ENCODE results near the gene HLA-B. TPM values are rescaled to one million over a fixed set of nuclear protein-coding genes. Genes with fewer than 3 reads are reported as not detected.

Gene HLA-B
- 68.6 and 70.7 TPM in 2 replicates for total RNA-seq (2021)
- long read RNA-seq, transcript HLA-B-249 (8 exons, 1,547 nt), result major isoform, 264 of 290 reads
- long read RNA-seq, partial matches to known transcripts, result 14 of 290 reads
- long read RNA-seq, other reads (novel, unspliced or antisense), result 12 of 290 reads

GRCh38 chr6:31356946-31357466, at the start of gene HLA-B:
Gene HLA-B (minus strand): TSS chr6:31357179. CDS start chr6:31357158, 21 bp downstream.
- H3K9me3 ChIP-seq (ENCODE audit: control insufficient read depth, low read depth, low read length), result no peaks in the 10 kb centered on the region
- no peak within 1 kb of the TSS for H3T11ph ChIP-seq (ENCODE audit: low read length)
- H3K27ac Mint-ChIP-seq, result no peak within 1 kb of the TSS
- H3K4me1 Mint-ChIP-seq, result peaks cover 4 to 8% of the 10 kb centered on the region in 2 experiments
- H3K9me3 Mint-ChIP-seq, result peaks cover 2 to 3% of the 10 kb centered on the region in 2 experiments; a peak in 4 of 5 replicates
- H2BK5ac ChIP-seq (ENCODE audit: insufficient read length, low read length), result no peak within 1 kb of the TSS
- no peak within 1 kb of the TSS for H3K27ac ChIP-seq (ENCODE audit: insufficient read length, low read depth, low read length)
- no peak within 1 kb of the TSS for H4K91ac ChIP-seq (ENCODE audit: insufficient read length, low read depth, low read length)
- peaks cover 6 to 18% (median 12%) of the 10 kb centered on the region in 3 experiments for H3K36me3 Mint-ChIP-seq (ENCODE audit: insufficient read depth in 1 of 3, low read depth in 3 of 3)
- H3K79me1 ChIP-seq (ENCODE audit: insufficient read depth, low read depth, low read length, poor library complexity, severe bottlenecking), result no peaks in the 10 kb centered on the region
- H3K4ac ChIP-seq (ENCODE audit: low read depth, low read length), result no peak within 1 kb of the TSS
- H4K8ac ChIP-seq (replicated peaks; ENCODE audit: insufficient read length, low read depth, low read length), result no peak within 1 kb of the TSS
- no peaks in the 10 kb centered on the region for H4K20me1 ChIP-seq (ENCODE audit: control insufficient read depth, insufficient read depth, insufficient read length)
- no peak within 1 kb of the TSS for H2BK120ac ChIP-seq (ENCODE audit: low read depth, low read length, poor library complexity, severe bottlenecking)
- peak within 1 kb of the TSS; percentile 51 for H3K4me2 ChIP-seq (ENCODE audit: insufficient read depth, insufficient read length, low read length)
- no peak within 1 kb of the TSS for H2AK5ac ChIP-seq (ENCODE audit: insufficient read length, low read length)
- TF ChIP-seq CTCF (conservative IDR thresholded peaks at IDR 0.05), result no peak
- no peak within 1 kb of the TSS for H3K18ac ChIP-seq (ENCODE audit: insufficient read length, low read depth, low read length)
- no peak within 1 kb of the TSS for H2AFZ ChIP-seq (ENCODE audit: low read length)
- H3K9ac ChIP-seq (ENCODE audit: extremely low read depth, insufficient read length, low read length), result no peak within 1 kb of the TSS
- no peak within 1 kb of the TSS for H4K5ac ChIP-seq (ENCODE audit: insufficient read length, low read depth, low read length)
- no peaks in the 10 kb centered on the region for H3K4me1 ChIP-seq (ENCODE audit: insufficient read depth, low read length)
- H3K14ac ChIP-seq (ENCODE audit: insufficient read depth, low read length), result no peak within 1 kb of the TSS; the same call in none of the 2 replicates
- H3K23me2 ChIP-seq (ENCODE audit: insufficient read length, low read depth, low read length, poor library complexity, severe bottlenecking), result no peaks in the 10 kb centered on the region
- H3K4me3 Mint-ChIP-seq, result peak within 1 kb of the TSS; percentile 78 to 87
- DNase-seq, result peak; percentile 63
- peaks cover 95% of the 10 kb centered on the region for H3K27me3 Mint-ChIP-seq (ENCODE audit: low read depth)
- no peak within 1 kb of the TSS for H3K23ac ChIP-seq (ENCODE audit: insufficient read length, low read depth, low read length)
- H2BK15ac ChIP-seq (ENCODE audit: low read depth, low read length), result no peak within 1 kb of the TSS
- H3K27me3 ChIP-seq (ENCODE audit: insufficient read depth, low read length), result peaks cover 3% of the 10 kb centered on the region; the same call in 1 of the 2 replicates
- WGBS (ENCODE audit: extremely low coverage, insufficient read length, low lambda C conversion rate), result no CpG with 5 or more reads among the region's 39 CpGs
- no peak within 1 kb of the TSS for H2BK12ac ChIP-seq (ENCODE audit: insufficient read length, low read depth, low read length)
- H3K79me2 ChIP-seq (ENCODE audit: insufficient read depth, low read length), result no peaks in the 10 kb centered on the region
- H3K56ac ChIP-seq (ENCODE audit: insufficient read length, low read depth, low read length), result no peak within 1 kb of the TSS
- H2BK20ac ChIP-seq (ENCODE audit: low read depth, low read length, poor library complexity, severe bottlenecking), result no peak within 1 kb of the TSS
